GM18858 (cell line): ENCODE measurements around the gene CNTFR.

Source experiments
- ATAC-seq: cut with Tn5 transposase; IDR thresholded peaks from one replicate; pipeline ENCODE4 v1.9.1; 2021; ENCODE audit not compliant: unreplicated experiment

The CNTFR gene

GRCh38 chr9:34526026-34526425, 63.5 kb downstream of the CNTFR start:
- no peak for ATAC-seq

GRCh38 chr9:34524349-34524748, 65.2 kb downstream of the CNTFR start:
- no peak for ATAC-seq

GRCh38 chr9:34522971-34523797, 66.3 kb downstream of the CNTFR start, which contains the start of gene ENHO:
Gene ENHO (minus strand): TSS chr9:34522990. CDS start chr9:34521695, 1,295 bp downstream.
- ATAC-seq = peak; percentile 69

- ATAC-seq = no peak
These were observed 67.2 kb downstream of the CNTFR start for GRCh38 chr9:34522091-34522887.

- ATAC-seq = no peak
These were observed 68.0 kb downstream of the CNTFR start for GRCh38 chr9:34521406-34522045.

GRCh38 chr9:34520505-34521385, 68.8 kb downstream of the CNTFR start:
- no peak for ATAC-seq

- no peak for ATAC-seq
These were observed 69.4 kb downstream of the CNTFR start for GRCh38 chr9:34520096-34520495.

GRCh38 chr9:34519321-34520020, 70.1 kb downstream of the CNTFR start:
- ATAC-seq = no peak

- no peak for ATAC-seq
These were observed 70.6 kb downstream of the CNTFR start for GRCh38 chr9:34518896-34519295.

- no peak for ATAC-seq
These were observed 71.4 kb downstream of the CNTFR start for GRCh38 chr9:34518110-34518616.

- no peak for ATAC-seq
These were observed 72.3 kb downstream of the CNTFR start for GRCh38 chr9:34517185-34517584.

- ATAC-seq = no peak
These were observed 73.6 kb downstream of the CNTFR start for GRCh38 chr9:34515959-34516358.

- ATAC-seq = no peak
These were observed 74.7 kb downstream of the CNTFR start for GRCh38 chr9:34514816-34515215.

GRCh38 chr9:34514401-34514800, 75.1 kb downstream of the CNTFR start:
- ATAC-seq = no peak

GRCh38 chr9:34513567-34514214, 75.8 kb downstream of the CNTFR start:
- ATAC-seq = no peak

GRCh38 chr9:34512131-34513078, 77.1 kb downstream of the CNTFR start:
- ATAC-seq = no peak

- no peak for ATAC-seq
These were observed 78.7 kb downstream of the CNTFR start for GRCh38 chr9:34510497-34511468.
